Esophagus muscularis mucosa (tissue), 4 donors: Measurements from ENCODE around the gene PRPH2. TPM values are rescaled to one million over a fixed set of nuclear protein-coding genes. Genes with fewer than 3 reads are reported as not detected.
"Not testable (repeated sequence)": the region's sequence is repeated elsewhere in the genome, so short reads cannot be mapped to it uniquely, and the experiment has no call there.

Experiments used
- DNase-seq: peaks from one replicate; pipeline ENCODE4 v3.0.0-alpha.2; 2017; ENCODE audit errors: extremely low spot score
- H3K27ac ChIP-seq, 4 donors: fragments of 200-600 bp; sonication (generic); replicated peaks in 1 of 4; 1 replicate in 3 of 4; 2 replicates in 1 of 4; pipeline ENCODE4 v1.5.1; 2016 to 2019; ENCODE audit warnings: mild to moderate bottlenecking in 1 of 4
- H3K27me3 ChIP-seq, 4 donors: fragments of 200-600 bp; sonication (generic); one replicate each; pipeline versions ENCODE4 v1.5.1 to v1.6.0; 2016 to 2019
- H3K36me3 ChIP-seq, 4 donors: fragments of 200-600 bp; sonication (generic); one replicate each; pipeline ENCODE4 v1.5.1; 2016 to 2019
- H3K4me1 ChIP-seq, 4 donors: fragments of 200-600 bp; sonication (generic); one replicate each; pipeline ENCODE4 v1.5.1; 2016 to 2019
- H3K4me3 ChIP-seq, 4 donors: fragments of 200-600 bp; sonication (generic); 1 replicate in 2 of 4; 2 replicates in 2 of 4; pipeline ENCODE4 v1.5.1; 2016 to 2019; ENCODE audit warnings: mild to moderate bottlenecking in 4 of 4, moderate library complexity in 1 of 4
- H3K9me3 ChIP-seq, 4 donors: fragments of 200-600 bp; sonication (generic); 1 replicate in 3 of 4; 2 replicates in 1 of 4; pipeline ENCODE4 v1.5.1; 2016 to 2019
- CTCF ChIP-seq, 3 experiments: fragments of 200-600 bp in 2 of 3; fragments of 450-650 bp in 1 of 3; sonication (generic) in 2 of 3; IDR thresholded peaks; one replicate each; pipeline ENCODE4 v1.5.1; 2017 to 2019; ENCODE audit warnings: antibody characterized with exemption in 3 of 3, mild to moderate bottlenecking in 2 of 3, moderate library complexity in 1 of 3
- EP300 ChIP-seq: sonication (generic); formaldehyde crosslinking; IDR thresholded peaks from one replicate; pipeline ENCODE4 v1.6.1; 2017; ENCODE audit warnings: antibody characterized with exemption
- POLR2A ChIP-seq: fragments of 450-650 bp; IDR thresholded peaks from one replicate; pipeline ENCODE4 v1.6.1; 2017; ENCODE audit warnings: antibody characterized with exemption, moderate library complexity, mild to moderate bottlenecking, low read depth
- POLR2AphosphoS5 ChIP-seq, 2 donors: sonication (generic); formaldehyde crosslinking; IDR thresholded peaks; one replicate each; pipeline ENCODE4 v1.6.1; 2017; ENCODE audit warnings: antibody characterized with exemption in 2 of 2
- WGBS: methylation state at CpG from one replicate; pipeline ENCODE4 v1.1.5; 2018; 5-methylcytosine and 5-hydroxymethylcytosine counted together
- intact Hi-C: fragments of 100-400 bp; cut with DNase I; formaldehyde crosslinking; loops from one replicate; pipeline ENCODE4 v1.15.1; 2023
- total RNA-seq, 4 donors: library from RNA; depleted of rRNA; stranded (reverse); fragments of >200 nt; gene quantifications; one replicate each; pipeline versions ENCODE4 v1.1.0 to v1.2.1, GENCODE V29; 2016

PRPH2 gene
- total RNA-seq, 4 donors from 2014 or later: 0.42 to 2.0 (median 0.90) TPM

DNA sequence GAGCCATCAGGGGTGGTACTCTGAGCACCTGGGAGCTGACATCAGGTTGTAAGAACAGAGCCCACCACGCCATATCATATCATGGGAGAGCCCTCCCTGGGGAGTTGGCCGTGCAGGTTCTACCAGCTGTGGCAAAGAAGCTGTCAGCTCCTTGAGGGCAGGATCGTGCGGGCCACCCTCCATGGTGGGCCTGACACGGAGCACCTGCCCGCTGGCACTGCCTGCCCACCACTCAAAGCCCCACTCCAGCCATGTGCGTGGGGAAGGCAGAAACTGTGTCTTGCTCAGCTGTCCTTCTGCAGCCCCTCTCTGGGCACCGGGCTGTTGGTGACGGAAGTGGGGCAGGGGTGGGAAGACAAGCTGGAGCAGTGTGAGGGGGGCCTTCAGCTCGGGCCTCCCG lies 14.3 kb downstream of the PRPH2 start:
- H3K27ac ChIP-seq: no peak overlapping the region
- no peak overlapping the region for H3K4me3 ChIP-seq
- peaks cover 0 to 14% (median 4%) of the 10 kb centered on the region in 4 donors for H3K9me3 ChIP-seq
- H3K4me1 ChIP-seq: peaks cover 4 to 27% (median 5%) of the 10 kb centered on the region in 4 donors
- no peaks in the 10 kb centered on the region for H3K36me3 ChIP-seq
- H3K27me3 ChIP-seq: no peaks in the 10 kb centered on the region
- no peak for DNase-seq
- no peak for TF ChIP-seq EP300
- no peak for TF ChIP-seq POLR2AphosphoS5 (IDR thresholded peaks at IDR 0.05)
- TF ChIP-seq POLR2A: no peak
- no peak for TF ChIP-seq CTCF (IDR thresholded peaks at IDR 0.05)
- WGBS: 96% methylated on average over 9 of the region's 11 CpGs
- intact Hi-C loops: no loop called here

DNA sequence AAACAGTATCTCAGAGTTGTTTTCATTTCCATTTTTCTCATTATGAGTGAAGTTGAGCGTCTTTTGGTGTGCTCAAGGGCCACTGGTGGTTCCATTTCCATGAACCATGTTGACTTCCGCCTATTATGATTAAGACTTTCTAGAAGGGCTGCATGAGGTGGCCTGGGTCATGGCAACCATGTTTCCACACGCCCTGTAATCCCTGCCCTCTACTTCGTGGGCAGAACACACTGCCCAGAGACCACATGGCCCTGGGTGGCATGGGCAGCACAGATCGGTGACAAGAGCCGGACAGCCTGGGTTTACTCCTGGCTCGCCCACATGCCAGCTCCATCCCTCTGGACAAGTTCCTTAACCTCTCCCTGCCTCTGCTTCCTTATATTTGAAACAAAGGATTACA lies 14.8 kb downstream of the PRPH2 start:
- Histone ChIP-seq H3K27me3 (no peaks in the 10 kb centered on the region), H3K9me3 (peaks cover 0 to 14% (median 4%) of the 10 kb centered on the region in 4 donors), H3K36me3 (no peaks in the 10 kb centered on the region), H3K4me1 (peaks cover 4 to 29% (median 5%) of the 10 kb centered on the region in 4 donors), H3K27ac (no peak overlapping the region), H3K4me3 (no peak overlapping the region)
- intact Hi-C loops: no loop called here
- DNase-seq: no peak
- TF ChIP-seq EP300 (no peak), POLR2AphosphoS5 (IDR thresholded peaks at IDR 0.05) (no peak), CTCF (IDR thresholded peaks at IDR 0.05) (no peak), POLR2A (no peak)
- 94% methylated on average over 7 of the region's 7 CpGs for WGBS

DNA sequence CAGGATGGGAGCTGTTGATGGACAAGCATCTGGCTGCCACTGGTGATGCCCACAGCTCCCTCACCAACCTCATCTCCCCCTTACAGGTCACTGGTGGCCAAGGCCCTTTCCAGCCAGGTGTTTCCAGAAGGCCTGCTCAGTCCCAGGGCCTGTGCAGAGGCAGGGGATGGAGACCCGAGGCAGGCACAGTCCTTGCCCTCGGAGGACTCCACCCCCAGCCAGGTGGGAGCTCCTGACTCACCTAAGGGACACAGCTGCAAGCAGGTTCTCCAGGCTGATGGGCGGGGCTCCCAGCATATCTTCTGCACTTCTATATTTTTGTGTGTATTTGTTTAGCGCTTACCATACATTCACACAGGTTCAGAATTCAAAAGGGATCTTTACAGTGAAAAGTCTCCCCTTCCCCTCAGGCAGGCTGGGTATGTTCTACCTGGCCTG lies 17.4 kb downstream of the PRPH2 start:
- TF ChIP-seq POLR2A: no peak
- TF ChIP-seq POLR2AphosphoS5 (IDR thresholded peaks at IDR 0.05): no peak
- TF ChIP-seq CTCF (IDR thresholded peaks at IDR 0.05): no peak
- no peak for TF ChIP-seq EP300
- Histone ChIP-seq H3K27me3 (no peaks in the 10 kb centered on the region), H3K9me3 (no peaks in the 10 kb centered on the region), H3K36me3 (no peaks in the 10 kb centered on the region), H3K4me1 (peaks cover 0 to 22% (median 3%) of the 10 kb centered on the region in 4 donors), H3K4me3 (no peak overlapping the region), H3K27ac (no peak overlapping the region)
- intact Hi-C loops: no loop called here
- no peak for DNase-seq
- WGBS: no CpG with 5 or more reads among the region's 4 CpGs

DNA sequence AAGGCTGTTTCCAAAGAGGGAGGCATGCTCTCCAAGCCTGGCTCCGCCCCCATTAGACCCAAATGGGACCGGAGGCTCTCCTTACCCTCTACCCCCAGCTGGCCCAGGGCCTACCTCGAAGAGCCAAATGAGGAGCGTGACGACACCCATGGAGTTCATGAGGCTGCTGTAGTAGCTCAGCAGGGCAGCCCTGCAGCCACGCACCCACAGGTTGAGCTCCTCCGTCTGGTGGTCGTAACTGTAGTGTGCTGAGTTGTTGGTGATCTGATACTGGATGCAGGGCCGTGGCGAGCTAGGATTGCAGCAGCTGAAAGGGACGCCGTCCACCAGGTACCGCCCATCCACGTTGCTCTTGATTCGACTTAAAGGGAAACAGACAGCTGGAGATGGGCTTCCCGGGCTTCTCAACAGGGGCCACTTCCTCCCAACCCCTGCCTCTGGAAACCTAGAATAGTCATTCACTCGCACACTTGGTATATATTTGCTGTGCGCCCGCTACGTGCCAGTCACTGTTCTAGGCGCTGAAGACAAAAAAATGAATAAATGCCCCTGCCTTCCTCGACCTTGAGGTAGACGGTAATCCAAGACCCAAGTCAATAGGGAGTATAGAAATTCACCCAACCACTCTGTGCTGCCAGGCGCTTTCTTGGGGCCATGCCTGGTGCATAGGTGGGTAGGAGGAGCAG lies 18.0 kb downstream of the PRPH2 start:
- Histone ChIP-seq H3K4me3 (peak overlapping the region in 2 of 4 donors; percentile 50 to 54), H3K36me3 (no peaks in the 10 kb centered on the region), H3K27ac (peak overlapping the region in 1 of 4 donors; percentile 35), H3K27me3 (no peaks in the 10 kb centered on the region), H3K9me3 (no peaks in the 10 kb centered on the region), H3K4me1 (peaks cover 0 to 21% (median 2%) of the 10 kb centered on the region in 4 donors)
- no peak for TF ChIP-seq CTCF (IDR thresholded peaks at IDR 0.05)
- no peak for TF ChIP-seq EP300
- TF ChIP-seq POLR2AphosphoS5 (IDR thresholded peaks at IDR 0.05): peak in 1 of 2 donors; percentile 26
- no peak for TF ChIP-seq POLR2A
- intact Hi-C loops: no loop called here
- WGBS: 37% methylated on average over 24 of the region's 24 CpGs
- DNase-seq: no peak

DNA sequence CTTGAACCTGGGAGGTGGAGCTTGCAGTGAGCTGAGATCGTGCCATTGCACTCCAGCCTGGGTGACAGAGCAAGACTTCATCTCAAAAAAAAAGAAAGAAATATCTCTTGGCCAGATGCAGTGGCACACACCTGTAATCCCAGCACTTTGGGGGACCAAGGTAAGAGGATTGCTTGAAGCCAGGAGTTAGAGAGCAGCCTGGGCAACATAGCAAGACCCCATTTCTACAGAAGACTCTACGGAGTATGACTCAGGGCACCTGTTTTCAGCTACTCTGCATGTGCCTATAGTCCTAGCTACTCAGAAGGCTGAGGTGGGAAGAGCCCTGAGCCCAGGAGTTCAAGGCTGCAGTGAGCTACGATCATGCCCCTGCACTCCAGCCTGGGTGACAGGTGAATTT lies 19.6 kb downstream of the PRPH2 start:
- WGBS: 99% methylated on average over 3 of the region's 3 CpGs
- not testable (repeated sequence) for DNase-seq, H3K4me3 ChIP-seq

More for the DNA sequence above, 19.6 kb downstream of the PRPH2 start:
- H3K9me3 ChIP-seq, H3K27ac ChIP-seq, intact Hi-C loops, H3K27me3 ChIP-seq, H3K36me3 ChIP-seq: not testable (repeated sequence)
- H3K4me1 ChIP-seq: peaks cover 0 to 21% (median 2%) of the 10 kb centered on the region in 4 donors
